HG03196 (cell line): ENCODE measurements around the gene PIGV.

Experiments used
- ATAC-seq: cut with Tn5 transposase; IDR thresholded peaks from one replicate; pipeline ENCODE4 v1.9.1; 2021; ENCODE audit not compliant: unreplicated experiment

Gene PIGV

DNA sequence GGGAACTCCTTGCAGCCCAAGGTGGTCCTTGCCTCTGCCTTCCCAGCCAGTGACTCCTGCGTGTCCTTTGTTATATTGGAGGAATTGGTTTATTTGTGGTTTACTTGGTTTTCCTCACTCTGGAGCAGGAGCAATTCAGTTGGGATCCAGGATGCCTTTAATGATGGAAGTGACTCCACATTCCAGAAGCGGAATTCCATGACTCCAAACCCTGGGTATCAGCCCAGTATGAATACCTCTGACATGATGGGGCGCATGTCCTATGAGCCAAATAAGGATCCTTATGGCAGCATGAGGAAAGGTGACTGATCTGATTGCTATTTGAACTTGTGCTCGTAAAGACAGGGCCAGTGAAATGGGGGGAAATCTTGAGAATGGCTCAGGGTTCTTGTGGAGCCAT is 15.1 kb upstream of the PIGV start:
- ATAC-seq: no peak

DNA sequence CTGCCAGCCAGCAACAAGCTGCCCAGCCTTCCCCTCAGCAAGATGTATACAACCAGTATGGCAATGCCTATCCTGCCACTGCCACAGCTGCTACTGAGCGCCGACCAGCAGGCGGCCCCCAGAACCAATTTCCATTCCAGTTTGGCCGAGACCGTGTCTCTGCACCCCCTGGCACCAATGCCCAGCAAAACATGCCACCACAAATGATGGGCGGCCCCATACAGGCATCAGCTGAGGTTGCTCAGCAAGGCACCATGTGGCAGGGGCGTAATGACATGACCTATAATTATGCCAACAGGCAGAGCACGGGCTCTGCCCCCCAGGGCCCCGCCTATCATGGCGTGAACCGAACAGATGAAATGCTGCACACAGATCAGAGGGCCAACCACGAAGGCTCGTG is 13.3 kb upstream of the PIGV start:
- ATAC-seq: no peak

DNA sequence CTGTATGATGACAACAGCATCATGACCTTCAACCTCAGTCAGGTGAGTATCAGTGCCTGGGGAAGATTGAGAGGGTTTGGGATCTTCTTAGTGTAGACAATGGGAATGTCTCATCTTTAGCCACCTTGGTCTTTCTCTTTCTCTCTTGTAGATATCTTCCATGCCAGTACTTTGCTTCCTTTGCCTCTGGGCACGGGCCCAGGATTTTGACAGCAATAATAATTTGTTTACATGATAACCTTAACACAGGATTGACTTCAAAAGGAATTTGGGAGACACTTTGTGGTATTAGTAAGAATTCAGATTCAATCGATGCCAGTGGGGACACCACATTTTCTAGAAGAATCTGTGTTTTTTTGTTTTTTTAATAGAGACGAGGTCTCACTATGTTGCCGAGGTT is 12.1 kb upstream of the PIGV start:
- no peak for ATAC-seq

DNA sequence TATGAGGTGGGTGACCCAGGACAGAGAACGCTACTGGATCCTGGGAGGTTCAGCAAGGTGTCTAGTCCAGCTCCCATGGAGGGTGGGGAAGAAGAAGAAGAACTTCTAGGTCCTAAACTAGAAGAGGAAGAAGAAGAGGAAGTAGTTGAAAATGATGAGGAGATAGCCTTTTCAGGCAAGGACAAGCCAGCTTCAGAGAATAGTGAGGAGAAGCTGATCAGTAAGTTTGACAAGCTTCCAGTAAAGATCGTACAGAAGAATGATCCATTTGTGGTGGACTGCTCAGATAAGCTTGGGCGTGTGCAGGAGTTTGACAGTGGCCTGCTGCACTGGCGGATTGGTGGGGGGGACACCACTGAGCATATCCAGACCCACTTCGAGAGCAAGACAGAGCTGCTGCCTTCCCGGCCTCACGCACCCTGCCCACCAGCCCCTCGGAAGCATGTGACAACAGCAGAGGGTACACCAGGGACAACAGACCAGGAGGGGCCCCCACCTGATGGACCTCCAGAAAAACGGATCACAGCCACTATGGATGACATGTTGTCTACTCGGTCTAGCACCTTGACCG is 8.6 kb upstream of the PIGV start:
- no peak for ATAC-seq

DNA sequence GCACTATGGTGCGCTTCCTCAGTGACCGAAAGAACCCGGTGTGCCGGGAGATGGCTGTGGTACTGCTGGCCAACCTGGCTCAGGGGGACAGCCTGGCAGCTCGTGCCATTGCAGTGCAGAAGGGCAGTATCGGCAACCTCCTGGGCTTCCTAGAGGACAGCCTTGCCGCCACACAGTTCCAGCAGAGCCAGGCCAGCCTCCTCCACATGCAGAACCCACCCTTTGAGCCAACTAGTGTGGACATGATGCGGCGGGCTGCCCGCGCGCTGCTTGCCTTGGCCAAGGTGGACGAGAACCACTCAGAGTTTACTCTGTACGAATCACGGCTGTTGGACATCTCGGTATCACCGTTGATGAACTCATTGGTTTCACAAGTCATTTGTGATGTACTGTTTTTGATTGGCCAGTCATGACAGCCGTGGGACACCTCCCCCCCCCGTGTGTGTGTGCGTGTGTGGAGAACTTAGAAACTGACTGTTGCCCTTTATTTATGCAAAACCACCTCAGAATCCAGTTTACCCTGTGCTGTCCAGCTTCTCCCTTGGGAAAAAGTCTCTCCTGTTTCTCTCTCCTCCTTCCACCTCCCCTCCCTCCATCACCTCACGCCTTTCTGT is 7.3 kb upstream of the PIGV start:
- ATAC-seq: no peak

DNA sequence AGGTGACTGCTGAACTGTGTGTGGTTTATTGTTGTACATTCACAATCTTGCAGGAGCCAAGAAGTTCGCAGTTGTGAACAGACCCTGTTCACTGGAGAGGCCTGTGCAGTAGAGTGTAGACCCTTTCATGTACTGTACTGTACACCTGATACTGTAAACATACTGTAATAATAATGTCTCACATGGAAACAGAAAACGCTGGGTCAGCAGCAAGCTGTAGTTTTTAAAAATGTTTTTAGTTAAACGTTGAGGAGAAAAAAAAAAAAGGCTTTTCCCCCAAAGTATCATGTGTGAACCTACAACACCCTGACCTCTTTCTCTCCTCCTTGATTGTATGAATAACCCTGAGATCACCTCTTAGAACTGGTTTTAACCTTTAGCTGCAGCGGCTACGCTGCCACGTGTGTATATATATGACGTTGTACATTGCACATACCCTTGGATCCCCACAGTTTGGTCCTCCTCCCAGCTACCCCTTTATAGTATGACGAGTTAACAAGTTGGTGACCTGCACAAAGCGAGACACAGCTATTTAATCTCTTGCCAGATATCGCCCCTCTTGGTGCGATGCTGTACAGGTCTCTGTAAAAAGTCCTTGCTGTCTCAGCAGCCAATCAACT is 6.4 kb upstream of the PIGV start:
- no peak for ATAC-seq

DNA sequence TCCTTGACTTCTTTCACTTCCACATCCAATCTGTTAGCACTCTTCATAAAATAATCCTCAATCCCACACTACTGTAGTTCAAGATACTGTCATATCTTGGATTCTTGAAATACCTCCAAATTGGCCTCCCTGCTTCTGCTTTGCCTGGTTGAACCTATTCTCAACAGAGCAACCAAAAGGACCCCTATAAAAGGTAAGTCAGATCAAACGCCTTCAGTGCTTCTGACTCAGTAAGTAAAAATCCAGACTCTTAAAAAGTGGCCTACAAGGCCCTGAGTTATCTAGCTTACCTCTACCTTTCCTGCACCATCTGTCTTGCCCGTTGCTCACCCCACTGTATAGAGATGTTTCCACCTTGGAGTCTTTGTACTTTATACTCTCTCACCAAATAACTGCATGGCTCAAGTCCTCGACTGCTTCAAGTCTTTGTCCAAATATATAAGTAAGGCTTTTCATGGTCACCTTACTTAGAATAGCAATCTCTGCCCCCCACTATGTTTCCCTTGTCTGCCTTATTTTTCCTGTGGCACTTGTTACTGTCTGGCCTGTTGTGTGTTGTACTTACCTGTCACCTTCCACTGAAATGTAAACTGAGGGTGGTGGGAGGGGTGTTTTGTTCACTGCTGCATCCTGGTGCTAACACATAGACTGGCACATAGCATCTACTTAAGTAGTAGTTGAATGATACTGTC is 5.1 kb upstream of the PIGV start:
- no peak for ATAC-seq

DNA sequence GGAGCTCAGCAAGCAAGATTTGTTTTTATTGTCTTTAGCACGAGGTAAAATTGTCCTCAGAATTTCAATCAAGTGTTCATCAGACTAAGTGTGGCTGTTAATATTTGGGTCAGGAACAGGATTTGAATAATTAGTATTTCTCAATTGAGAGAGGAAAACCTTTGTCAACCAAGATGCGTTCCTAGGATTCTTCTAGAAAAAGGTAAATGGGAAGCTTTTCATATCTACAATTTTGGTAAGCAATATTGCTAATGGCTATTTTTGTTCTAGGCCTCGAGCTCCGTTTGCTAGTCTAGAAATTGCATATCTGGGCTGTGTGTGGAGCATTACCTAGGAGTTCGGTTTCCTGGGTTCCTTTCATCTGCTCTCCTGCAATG is 4.1 kb upstream of the PIGV start:
- no peak for ATAC-seq

DNA sequence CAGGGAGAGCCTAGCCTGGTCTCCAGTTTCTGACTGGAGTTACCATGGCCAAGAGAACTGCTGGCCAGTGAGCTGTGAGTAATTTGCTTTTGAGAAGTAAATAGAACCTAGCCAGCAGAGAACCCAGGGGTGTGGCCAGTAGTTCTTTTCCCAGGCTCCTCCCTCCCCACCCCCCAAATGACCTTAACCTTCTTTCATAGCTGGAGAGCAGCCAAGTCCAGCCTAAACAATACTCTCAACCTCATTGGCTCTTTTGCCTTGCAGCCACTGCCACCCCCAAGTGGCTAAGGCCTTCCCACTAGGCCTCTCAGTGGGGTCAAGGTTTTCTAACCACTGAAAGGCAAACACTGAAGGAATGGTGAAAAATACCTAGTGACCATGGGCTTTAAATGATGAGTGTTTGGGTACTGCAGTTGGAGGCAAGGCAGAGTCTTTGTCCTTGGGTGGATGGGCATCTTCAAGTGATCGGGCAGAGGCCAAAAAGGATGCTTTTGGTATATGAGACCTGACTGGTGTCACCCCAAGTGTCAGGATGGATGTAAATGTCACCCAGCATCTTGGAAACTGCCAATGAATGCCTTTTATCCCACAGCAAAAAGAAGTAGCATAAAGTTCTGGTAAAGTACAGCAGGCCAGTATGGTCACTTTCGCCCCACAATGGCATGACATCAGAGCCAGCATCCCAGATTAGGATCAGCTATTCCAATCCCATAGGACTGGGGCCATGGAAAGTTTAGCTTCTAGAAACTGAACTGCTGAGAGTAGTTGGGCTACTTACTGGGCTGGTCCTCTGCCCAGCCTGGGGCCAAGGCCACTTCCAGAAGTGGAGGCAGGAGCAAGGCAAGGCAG is 3.5 kb upstream of the PIGV start:
- ATAC-seq: no peak

DNA sequence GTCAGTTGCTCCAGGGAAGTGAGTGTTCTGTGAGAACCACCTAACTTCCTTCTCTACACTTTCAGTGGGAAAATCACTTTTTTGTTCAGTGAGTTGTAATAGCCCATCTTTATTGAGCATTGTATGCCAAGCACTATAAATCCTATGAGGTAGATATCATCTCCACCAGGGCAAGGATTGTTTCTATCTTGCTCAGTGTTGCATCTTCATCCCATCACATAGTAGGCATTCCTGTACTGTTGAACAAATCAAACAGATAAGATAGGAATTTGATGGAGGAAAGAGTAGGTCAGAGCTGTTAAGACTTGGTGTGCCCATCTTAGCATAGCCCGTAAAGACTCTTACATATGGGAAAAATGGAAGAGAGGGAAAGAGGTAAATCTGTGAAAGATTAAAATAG is 2.9 kb upstream of the PIGV start:
- no peak for ATAC-seq

DNA sequence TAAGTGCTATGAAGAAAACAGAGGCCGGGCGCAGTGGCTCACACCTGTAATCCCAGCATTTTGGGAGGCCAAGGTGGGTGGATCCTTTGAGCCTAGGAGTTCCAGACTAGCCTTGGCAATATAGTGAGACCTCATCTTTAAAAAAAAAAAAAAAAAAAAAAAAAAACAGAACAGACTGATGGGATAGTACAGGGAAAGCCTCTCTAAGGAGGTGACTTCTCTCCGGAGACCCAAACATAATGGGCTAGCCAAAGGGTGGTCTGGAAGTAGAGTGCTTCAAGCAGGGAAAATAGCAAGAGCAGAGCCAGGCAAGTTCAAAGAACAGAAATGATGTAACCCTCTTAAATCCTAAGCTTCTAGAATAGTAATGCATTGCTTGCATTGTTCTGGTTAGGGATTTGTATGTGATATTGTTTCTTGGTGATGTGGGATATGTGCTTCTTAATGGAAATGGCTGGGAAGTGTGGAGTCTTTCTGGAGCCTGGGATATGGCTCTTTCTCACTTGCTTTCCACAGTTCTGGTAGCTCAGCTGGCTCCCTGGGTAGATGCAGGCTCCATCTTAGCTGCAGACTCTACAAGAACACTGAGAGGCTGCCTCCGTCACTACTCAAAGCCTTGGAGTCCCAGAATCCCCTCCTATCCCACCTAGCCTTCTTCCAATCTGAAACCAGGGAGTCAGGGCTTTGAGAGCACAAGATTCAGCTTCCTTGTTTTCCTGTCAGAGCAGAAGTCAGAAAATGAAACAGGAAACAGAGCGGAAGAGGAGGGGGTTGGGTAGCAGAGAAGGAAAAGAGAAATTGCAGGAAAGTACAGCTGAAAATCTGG is 1.9 kb upstream of the PIGV start:
- ATAC-seq: no peak

DNA sequence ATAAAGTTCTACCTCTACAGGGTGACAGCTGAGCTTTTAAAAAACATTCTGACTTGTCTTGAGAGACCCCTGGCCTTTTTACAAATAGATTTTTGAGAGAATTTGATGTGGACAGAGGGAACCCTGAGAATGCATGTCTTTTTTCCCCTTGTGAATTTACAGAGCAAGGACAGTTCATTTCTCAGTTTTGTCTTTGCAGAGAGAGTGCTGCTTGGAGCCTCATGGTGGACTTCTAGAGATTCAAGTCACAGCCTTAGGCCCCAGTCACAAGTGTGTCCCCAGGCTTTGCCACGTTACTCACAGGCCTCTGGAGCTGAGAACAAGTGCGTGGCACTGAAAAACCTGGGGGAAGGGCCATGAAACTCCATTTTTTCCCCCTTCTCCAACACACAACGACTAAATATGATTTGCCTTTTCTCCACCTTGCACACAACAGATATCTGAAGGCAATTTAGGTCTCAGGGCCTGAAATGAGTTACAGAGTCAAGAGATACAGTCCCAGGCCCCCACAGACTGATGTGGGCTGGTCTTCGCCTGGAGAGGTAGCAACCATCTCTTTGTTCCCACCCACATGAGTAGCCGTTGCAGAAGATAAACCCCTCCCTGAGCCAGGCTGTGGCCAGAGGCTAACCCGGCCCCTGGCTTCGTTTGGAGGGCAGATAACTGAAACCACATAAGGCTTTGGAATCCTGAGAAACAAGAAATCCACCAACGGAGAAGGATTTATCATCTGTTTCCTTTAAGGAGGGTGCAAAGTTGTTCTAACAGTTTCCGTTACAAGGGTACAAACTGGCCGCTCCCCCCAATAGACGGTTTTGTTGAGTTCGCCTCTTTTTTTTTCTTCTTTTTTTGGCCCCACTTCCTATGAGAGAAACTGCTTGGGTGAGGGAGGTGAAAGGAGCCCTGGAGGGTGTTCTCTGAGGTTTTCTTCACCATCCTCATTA is 1.0 kb upstream of the PIGV start:
- ATAC-seq: no peak

DNA sequence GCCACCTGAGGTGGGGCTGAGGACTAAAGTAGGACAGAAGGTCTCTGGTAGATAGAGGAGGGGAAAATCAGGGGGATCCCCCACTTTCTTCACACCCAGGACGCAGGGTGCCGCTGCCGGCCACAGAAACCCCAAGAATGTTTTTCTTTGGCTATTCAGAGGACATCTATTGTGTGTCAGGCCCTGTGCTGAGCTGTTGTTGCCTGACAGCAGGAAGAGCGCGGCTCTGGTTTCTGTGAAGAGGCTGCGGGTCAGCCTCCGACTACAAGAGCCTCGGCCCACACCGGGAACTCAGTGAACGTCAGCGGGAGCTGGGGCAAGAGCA is 407 bp upstream of the PIGV start:
- ATAC-seq: peak; percentile 39

DNA sequence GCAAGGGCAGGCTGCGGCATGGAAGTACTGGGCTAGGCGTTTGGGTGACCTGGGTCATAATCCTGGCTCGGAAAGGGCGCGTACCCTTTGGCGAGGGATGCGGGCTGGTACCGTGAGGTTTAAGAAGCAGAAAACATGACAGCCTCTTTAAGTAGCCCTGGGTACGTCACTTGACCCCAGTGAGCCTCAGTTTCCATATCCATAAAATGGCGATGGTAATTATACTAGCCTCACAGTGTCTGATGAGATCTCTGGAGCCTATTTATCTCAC is 700 bp downstream of the PIGV start:
- no peak for ATAC-seq

DNA sequence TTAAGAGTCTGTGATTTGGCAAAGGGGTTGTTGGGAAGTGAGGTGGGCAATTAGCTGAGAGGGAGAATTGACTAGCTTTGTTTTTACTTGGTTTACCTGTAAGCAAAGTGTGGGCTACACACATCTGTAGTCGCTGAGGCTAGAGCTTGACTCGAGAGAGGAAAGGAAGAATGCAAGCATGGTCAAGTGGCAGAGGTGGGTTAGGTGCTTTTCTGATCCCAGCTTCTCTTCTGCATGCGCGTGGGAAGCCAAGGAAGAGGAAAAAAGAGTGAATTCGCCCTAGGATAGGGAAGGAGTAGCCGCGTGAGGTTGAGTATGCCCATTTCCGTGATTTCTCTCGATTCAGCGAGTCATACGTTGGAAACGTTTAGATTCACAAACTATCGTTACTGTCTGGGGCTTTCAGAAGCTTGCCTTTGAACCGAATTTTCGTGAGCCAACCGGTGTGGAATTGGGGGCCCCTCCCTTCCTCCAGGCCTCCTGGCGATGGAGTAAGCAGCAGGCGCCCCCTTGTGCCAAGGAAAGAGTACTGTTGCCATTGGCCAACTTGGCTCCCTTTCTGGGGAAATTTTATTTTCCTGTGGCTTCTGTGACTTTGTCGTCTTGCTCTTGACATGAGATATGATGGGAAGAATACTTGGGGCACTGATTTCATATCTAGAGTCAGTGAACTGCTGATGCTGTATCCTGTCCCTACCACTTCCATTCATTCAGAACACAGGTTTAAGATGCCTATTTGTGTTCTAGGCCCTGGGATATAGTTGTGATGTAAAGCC is 1.3 kb downstream of the PIGV start:
- ATAC-seq: no peak

DNA sequence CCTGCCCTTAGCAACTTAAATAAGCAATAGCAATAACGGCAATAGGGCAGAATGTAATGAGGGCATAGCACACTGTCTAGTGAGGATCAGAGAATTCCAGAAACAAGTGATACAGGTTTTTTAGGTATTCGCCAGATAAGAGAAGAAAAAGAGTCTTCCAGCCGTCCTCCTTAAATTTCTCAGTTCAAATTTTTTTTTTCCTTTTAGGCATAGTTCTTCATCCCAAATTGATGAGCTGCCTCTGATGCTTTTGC is 1.8 kb downstream of the PIGV start:
- ATAC-seq: no peak

DNA sequence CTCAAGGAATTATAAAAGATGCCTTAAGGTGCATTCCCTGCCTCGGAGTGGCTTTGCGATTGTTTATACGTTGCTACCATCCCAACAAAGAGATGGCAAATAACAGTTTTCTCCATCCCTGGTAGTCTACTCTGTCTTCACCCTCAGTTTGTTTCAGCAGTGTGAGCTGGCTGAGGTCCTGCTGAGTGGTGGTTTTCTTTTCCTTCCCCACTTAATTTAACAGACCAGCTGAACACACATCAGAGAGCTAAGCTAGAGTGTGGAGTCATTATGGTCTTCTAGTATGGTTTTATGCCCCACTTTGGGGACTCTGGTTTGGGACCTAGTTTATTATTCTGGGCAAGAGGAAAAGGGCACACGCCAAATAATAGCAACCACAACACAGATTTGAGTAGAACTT is 2.2 kb downstream of the PIGV start:
- ATAC-seq: no peak

DNA sequence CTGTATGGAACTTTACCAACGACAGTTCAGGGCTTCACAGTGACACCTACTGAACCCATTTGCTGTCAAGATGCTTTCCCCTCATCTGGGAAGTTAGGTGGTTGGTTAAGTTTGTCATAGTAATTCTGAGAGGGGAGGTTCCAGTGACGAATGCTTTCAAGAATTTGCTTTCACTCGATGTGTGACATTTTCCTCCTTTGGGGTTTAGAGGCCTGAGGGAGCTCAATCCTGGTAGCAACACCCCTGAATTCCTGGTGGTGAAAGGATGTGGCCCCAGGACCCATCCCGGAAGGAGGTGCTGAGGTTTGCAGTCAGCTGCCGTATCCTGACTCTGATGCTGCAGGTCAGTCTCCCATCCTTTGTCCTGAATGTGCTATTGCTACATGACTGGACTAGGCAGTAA is 2.8 kb downstream of the PIGV start:
- ATAC-seq: no peak

DNA sequence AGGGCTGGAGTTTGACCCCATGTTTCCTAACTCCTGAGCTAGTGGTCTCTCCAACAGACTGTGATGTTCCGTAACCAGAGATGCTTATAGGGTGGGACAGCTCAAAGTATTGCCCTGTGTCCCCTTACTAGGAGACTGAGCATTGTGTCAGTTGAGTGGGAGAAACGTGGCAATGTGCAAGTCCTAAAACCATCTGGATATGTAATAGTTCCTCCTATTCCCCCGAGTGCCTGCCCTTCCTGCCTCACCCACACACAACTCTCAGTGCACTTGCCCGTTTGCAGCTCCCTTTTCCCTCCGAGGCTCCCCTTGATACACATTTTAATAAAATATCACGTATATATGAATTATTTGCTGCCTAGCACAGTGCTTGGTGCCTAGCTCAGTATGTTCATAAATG is 3.4 kb downstream of the PIGV start:
- ATAC-seq: no peak

DNA sequence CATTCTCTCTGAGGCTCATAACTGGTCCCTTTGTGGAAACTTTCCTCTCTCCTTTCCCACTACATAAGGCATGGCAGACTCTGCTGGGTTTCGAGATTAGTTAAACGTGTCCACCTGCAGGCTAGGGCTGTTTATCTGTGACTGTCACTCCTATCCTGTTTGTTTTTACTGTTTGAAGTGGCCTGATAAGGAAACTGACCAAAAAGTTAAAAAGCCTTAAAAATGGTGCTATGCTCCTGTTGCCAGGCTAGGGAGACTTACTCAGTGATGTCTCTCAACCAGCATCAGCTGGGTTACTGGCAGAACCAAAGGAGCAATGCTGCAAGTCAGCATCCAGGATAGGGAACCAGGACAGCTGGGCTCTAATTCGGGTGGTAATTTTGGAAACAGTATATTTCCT is 3.9 kb downstream of the PIGV start:
- ATAC-seq: no peak
